Measurements from ENCODE around the gene OLFM3. TPM values are rescaled to one million over a fixed set of nuclear protein-coding genes. Genes with fewer than 3 reads are reported as not detected.

Gene OLFM3
- total RNA-seq = not detected in 2 replicates

GRCh38 chr1:101996825-101997465 is at the start of gene OLFM3:
OLFM3 (minus strand) TSS chr1:101996926.

Data from mammary microvascular endothelial cell (primary cell).